Tibial nerve (tissue), 4 donors: ENCODE results near the gene VPS26B.

Experiments used
- EP300 ChIP-seq, 2 donors: sonication (generic); formaldehyde crosslinking; IDR thresholded peaks; one replicate each; pipeline ENCODE4 v1.6.1; 2017; ENCODE audit warnings: antibody characterized with exemption in 2 of 2, mild to moderate bottlenecking in 1 of 2
- TF ChIP-seq, protein P1 (sequence below), 5 experiments: fragments of 200-600 bp in 3 of 5; fragments of 450-650 bp in 2 of 5; sonication (generic) in 3 of 5; IDR thresholded peaks; one replicate each; pipeline ENCODE4 v1.5.1; 2016 to 2019; ENCODE audit warnings: antibody characterized with exemption in 5 of 5, mild to moderate bottlenecking in 3 of 5, moderate library complexity in 2 of 5

DNA sequence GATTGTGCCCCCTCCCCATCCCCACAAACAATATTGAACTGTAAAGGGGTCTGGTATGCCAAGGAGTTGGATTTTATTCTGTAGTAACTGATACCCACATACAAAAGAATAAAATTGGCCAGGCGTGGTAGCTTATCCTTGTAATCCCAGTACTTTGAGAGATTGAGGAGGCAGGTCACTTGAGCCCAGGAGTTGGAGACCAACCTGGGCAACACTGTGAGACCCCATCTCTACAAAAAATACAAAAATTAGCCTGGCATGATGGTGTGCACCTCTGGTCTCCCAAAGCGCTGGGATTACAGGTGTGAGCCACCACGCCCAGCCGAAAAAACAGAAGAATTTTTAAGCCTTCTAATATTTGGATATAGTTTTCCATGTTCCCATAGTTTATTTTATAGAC, 47.5 kb downstream of the VPS26B start:
- TF ChIP-seq, protein P1, sequence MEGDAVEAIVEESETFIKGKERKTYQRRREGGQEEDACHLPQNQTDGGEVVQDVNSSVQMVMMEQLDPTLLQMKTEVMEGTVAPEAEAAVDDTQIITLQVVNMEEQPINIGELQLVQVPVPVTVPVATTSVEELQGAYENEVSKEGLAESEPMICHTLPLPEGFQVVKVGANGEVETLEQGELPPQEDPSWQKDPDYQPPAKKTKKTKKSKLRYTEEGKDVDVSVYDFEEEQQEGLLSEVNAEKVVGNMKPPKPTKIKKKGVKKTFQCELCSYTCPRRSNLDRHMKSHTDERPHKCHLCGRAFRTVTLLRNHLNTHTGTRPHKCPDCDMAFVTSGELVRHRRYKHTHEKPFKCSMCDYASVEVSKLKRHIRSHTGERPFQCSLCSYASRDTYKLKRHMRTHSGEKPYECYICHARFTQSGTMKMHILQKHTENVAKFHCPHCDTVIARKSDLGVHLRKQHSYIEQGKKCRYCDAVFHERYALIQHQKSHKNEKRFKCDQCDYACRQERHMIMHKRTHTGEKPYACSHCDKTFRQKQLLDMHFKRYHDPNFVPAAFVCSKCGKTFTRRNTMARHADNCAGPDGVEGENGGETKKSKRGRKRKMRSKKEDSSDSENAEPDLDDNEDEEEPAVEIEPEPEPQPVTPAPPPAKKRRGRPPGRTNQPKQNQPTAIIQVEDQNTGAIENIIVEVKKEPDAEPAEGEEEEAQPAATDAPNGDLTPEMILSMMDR (IDR thresholded peaks at IDR 0.05), result no peak
- TF ChIP-seq EP300 (IDR thresholded peaks at IDR 0.05), result no peak
